ENCODE measurements around the gene STMN3. TPM values are rescaled to one million over a fixed set of nuclear protein-coding genes. Genes with fewer than 3 reads are reported as not detected.
"Not testable (repeated sequence)": the region's sequence is repeated elsewhere in the genome, so short reads cannot be mapped to it uniquely, and the experiment has no call there.

Gene STMN3
- total RNA-seq, 1 donor from 2014 or later: 7.2 TPM

GRCh38 chr20:63657937-63658748, 4.9 kb upstream of the STMN3 start, which contains the start of gene RTEL1:
Gene RTEL1, plus strand, starts transcription at chr20:63658312. Its CDS starts 1,091 bp downstream, at chr20:63659403.
- DNase-seq (ENCODE audit: low read depth, low spot score): peak; percentile 81

DNA sequence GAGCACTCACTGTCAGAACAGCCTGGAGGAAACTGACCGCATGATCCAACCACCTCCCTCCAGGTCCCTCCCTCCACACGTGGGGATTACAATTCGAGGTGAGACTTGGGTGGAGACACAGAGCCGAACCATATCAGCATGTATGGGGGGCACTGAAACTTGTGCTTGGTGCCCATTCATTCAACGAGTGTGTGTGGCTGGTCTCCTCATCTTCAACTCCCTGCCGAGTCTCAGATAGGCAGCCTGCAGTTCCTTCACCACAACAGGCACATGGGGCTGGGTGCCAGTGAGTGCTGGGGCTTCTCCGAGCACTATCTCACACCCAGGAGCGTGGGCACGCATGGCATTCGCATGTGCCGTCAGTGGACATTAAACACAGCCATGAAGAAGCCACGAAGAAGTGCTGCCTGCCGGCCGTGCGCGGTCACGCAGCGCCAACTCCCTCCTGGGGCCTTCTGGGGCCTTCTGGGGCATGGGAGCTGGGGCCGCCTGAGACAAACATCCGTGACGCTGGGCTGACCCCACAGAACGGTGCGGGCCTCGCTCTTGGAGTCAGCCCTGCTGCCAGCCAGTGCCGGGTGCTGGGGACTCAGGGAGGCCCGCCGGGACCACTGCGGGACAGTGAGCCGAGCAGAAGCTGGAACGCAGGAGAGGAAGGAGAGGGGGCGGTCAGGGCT, 4.2 kb upstream of the STMN3 start:
- DNase-seq (ENCODE audit: low read depth, low spot score): no peak

GRCh38 chr20:63656451-63656850, 3.2 kb upstream of the STMN3 start:
- no peak for DNase-seq (ENCODE audit: low read depth, low spot score)

DNA sequence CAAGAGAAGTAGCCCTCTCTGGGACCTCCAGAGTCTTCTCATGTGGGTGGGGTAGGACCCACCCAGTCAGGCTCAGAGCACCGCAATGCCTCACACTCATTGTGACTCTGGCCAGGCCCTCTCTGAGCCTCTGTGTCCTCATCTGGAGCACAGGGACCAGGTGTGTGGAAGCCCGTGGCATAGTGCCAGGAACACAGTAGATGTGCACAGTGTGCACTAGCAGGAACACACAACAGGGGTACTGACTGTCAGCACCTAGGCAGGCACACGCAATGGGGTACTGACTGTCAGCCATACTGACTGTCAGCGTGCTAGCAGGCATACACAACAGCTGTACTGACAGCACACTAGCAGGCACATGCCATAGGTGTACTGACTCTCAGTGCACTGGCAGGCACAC, 2.0 kb upstream of the STMN3 start:
- no peak for DNase-seq (ENCODE audit: low read depth, low spot score)

DNA sequence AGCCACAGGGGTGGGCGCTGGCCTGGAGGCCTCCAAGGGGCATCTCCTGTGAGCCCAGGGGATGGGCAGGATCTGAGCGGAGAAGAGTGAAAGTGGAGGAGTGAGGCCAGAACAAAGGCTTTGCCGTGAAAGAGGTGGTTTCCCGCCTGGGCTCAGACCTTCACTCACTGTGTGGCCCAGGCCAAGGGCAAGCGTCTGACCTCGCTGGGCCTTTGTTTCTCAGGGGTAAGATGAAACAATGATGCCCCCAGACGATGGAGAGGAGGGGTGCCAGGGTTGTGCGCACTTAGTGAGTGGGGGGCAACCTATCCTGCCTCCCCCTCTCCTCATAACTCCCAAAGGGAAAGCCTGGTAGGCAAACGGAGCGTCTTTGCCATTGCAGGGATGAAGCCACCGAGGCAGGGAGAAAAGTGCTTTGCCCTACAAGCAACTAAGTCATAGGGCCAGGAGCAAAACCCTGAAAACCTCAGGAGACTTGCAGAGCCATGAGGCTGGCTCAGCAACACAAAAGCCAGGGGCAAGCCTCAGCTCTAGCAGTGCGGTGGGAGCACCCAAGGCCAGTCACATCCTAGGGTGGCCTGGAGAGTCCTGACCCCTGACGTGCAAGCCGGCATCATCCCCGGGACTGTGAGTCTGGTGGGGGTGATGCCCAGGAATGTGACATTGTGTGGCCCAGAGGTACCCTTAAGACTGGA, 897 bp upstream of the STMN3 start:
- no peak for DNase-seq (ENCODE audit: low read depth, low spot score)

DNA sequence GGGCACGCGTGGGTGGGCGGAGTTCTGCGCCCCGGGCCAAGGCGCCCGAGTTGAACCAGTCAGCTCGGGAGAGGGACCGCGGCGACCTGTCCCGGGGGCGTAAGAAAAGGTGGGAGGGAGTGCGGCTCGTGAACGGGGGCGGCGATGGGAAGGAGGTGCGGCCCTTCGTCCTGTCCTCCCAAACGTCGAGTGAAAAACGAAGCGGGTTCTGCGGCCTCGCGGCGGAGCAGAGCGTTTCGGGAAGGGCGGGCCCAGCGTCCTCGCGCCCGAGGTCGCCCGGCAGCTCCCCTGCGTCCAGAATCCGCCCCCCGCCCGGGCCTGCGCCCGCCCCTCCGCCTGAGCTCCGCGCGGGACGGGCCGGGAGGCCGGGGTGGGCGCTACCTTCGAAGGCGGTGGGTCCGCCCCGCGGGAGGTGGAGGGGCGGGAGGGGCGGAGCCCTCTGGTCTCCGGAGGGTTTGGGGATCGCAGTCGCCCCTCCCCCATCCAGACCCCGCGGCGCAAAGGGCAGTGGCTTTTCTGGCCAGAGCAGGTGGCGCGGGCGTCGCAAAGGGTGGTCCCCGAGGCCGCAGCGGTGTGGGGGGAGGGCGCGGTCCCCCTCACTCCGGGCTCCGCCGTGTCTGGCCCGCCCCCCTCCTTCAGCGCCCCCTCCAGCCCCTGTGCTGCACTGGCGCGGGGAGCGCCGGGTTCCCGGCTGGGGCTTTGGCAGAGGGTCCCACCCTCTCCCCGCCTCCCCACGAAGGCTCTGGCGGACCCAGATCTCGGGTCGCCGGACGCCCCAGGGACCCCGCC, 838 bp downstream of the STMN3 start:
- no peak for DNase-seq (ENCODE audit: low read depth, low spot score)

- no peak for DNase-seq (ENCODE audit: low read depth, low spot score)
Observed at GRCh38 chr20:63651942-63652191, 1.4 kb downstream of the STMN3 start.

- DNase-seq (ENCODE audit: low read depth, low spot score): not testable (repeated sequence)
Observed at GRCh38 chr20:63650486-63650885, 2.7 kb downstream of the STMN3 start.

DNA sequence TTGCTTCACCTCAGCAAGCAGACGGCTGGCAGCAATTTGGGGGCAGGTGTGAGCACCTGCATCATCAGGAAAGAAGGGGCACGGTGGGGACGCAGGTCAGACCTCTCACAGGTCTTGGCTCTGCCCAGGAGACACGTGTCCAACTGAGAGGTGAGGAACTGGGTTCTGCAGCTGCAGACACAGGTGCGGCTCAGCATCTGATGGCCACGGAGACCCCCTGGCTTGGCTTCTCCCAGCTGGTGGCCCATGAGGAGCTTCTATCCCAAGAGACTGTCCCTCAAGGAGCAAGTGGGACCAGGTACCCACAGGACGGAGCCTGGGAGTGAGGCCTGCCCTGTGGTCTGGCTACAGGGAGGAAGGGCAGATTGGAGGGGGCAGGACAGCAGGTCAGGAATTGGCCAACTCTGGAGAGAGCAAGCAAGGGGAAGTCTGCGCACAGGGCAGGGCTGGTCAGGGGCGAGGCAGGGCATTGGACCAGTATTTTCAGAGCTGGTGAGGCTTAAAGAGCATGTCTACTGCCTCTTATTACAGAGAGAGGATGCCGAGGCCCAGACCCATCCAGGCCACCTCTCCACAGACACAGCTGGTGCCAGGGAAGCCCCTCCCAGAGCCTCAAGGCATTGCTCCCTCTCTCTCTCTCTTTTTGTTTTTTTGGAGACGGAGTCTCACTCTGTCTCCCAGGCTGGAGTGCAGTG, 4.2 kb downstream of the STMN3 start:
- no peak for DNase-seq (ENCODE audit: low read depth, low spot score)

DNA sequence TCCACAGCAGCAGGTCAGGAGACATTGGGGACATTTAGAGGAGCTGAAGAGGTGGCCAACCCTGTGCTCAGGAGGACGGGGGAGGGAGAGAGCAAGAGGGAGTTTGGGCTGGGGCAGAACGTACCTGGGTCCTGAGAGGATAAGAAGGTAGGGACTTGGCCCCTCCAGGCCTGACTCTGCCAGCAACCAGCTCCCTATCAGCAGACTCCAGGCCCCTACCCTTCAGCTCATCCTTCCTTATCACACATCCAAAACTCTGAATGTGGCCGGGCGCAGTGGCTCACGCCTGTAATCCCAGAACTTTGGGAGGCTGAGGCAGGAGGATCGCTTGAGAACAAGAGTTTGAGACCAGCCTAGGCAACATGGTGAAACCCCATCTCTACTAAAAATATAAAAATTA, 5.0 kb downstream of the STMN3 start:
- no peak for DNase-seq (ENCODE audit: low read depth, low spot score)

DNA sequence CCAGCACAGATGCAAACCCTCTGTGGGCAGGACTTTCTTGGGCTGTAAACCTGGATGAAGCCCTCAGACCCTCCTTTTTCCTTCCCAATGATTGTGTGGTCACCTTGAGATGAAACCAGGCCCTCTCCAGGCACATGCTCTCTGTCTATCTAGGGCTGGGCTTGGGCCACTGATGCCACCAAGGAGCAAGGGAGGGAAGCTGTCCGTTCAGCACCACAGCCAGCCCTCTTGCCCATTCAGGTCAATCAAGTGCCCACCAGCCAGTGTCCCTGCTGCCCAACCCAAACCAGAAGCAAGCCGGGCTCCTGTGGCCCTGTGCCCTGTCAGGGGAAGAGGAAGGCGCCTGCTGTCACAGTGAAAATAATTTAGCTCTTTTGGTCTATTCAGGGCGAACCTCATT, 8.0 kb downstream of the STMN3 start:
- no peak for DNase-seq (ENCODE audit: low read depth, low spot score)

DNA sequence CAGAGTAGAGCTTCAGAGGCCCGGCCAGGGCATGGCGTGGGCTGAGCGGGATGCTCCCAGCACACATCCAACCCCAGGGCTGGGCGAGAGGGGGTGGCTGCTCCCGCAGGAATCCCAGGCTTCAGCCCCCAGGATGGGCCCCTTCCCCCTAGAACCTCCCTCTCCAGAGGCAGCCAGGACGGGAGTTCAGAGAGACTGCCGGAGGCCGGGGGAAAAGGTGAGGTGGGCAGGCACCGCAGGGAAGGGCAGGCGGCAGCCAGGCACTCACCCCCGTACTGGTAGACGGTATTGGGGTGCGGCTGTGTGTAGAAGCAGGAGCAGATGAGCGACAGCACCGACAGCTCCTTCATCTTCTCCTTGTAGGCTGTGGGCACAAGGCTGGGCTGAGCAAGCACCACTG, 9.3 kb downstream of the STMN3 start:
- no peak for DNase-seq (ENCODE audit: low read depth, low spot score)

GRCh38 chr20:63643499-63643898, 9.7 kb downstream of the STMN3 start:
- DNase-seq (ENCODE audit: low read depth, low spot score): no peak

GRCh38 chr20:63642527-63643247, 10.5 kb downstream of the STMN3 start:
- DNase-seq (ENCODE audit: low read depth, low spot score): no peak

DNA sequence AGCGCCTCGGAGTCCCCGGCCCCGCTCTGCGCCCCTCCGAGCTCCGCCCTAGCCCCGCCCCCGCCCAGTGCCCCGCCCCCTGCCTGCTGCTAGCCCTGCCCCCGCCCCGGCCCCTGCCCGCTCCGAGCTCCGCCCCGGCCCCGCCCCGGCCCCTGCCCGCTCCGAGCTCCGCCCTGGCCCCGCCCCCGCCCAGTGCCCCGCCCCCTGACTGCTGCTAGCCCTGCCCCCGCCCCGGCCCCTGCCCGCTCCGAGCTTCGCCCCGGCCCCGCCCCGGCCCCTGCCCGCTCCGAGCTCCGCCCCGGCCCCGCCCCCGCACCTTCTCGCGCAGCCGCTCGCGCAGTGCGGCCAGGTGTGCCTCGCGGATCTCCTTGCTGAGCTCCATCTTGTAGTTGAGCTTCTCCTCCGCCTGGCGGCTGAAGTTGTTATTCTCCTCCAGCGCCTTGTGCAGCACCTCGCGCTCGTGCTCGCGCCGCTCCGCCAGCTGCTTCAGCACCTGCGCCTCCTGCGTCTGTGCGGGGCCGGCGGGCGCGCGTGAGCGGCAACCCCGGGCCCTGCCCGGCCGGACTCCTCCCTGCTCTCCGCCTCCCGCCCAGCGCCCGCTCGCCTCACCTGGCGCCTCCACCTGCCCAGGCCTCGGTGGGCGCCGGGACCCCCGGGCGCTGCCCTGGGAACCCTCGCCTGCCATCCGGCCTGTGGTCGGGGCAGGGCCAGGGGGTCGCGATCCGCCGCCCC, 11.3 kb downstream of the STMN3 start:
- no peak for DNase-seq (ENCODE audit: low read depth, low spot score)

DNA sequence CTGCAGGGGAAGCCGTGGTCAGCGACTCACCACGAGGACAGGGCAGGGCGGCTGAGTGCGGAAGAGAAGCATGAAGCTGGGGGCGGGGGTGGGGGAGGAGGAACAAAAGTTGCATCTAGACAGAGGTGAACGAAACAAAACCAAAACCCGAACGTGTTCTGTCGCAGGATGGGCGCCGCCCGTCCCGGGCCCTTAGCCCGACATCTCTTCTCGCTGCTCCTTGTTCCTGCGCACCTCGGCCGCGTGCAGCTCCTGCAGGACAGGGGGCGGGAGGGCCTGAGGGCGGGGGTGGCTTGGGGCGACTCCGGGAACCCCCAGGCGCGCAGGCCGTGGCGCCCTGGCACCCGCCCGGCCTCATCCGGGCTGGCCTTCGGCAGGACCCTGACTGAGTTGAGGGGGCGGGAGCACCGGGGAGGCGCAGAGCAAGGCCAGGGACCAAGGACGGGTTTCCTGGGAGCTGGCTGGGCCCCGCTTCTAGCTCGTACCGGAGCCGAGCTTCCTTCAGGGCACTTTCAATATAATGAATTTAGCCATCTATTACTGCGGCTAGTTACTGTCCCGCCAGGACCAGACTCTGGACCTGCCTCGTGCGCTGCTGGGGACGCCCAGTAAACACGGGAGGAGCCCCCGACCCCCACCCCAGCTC, 12.0 kb downstream of the STMN3 start:
- no peak for DNase-seq (ENCODE audit: low read depth, low spot score)

GRCh38 chr20:63640686-63641085, 12.5 kb downstream of the STMN3 start:
- DNase-seq (ENCODE audit: low read depth, low spot score): not testable (repeated sequence)

DNA sequence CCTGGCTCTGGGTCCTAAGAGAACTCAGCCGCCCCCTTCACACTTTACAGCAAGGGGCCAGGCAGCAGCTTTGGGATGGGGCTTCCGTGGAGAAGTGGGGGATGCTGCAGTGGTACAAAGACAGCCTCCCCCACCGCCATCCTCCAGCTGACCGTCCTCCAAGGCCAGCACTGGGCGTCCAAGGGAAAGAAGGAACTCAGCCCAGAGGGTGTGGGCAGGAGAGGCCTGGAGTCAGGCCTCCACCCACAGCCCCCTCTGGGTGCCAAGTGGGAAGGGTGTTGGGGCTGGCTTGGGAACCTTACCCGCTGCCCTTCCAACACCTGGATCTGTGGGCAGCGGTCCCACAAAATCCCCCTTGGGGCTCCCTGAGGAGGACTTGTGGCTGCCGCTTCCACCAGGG, 13.1 kb downstream of the STMN3 start:
- DNase-seq (ENCODE audit: low read depth, low spot score): no peak
